NCI-H1417 (cell line): ENCODE results near the gene SPPL2C.

ENCODE experiments used
- DNase-seq, 3 experiments: peaks; one replicate each; lab custom pipeline; 2025; lab: John Stamatoyannopoulos, UW

The SPPL2C gene

GRCh38 chr17:45828582-45829133 is 16.0 kb upstream of the SPPL2C start:
- no peak for DNase-seq

- DNase-seq, result peak in 1 of 3 experiments; percentile 27
Observed at GRCh38 chr17:45833920-45834319, 10.8 kb upstream of the SPPL2C start.

- DNase-seq, result no peak
Observed at GRCh38 chr17:45834471-45835396, 9.9 kb upstream of the SPPL2C start.

- DNase-seq, result no peak
Observed at GRCh38 chr17:45835481-45835880, 9.2 kb upstream of the SPPL2C start.

GRCh38 chr17:45836047-45837044 is 8.3 kb upstream of the SPPL2C start:
- no peak for DNase-seq

GRCh38 chr17:45837187-45837586 is 7.5 kb upstream of the SPPL2C start:
- no peak for DNase-seq

- DNase-seq, result no peak
Observed at GRCh38 chr17:45837603-45838002, 7.1 kb upstream of the SPPL2C start.

- no peak for DNase-seq
Observed at GRCh38 chr17:45838751-45839295, 5.9 kb upstream of the SPPL2C start.

- no peak for DNase-seq
Observed at GRCh38 chr17:45839442-45839841, 5.2 kb upstream of the SPPL2C start.

- peak in 1 of 3 experiments; percentile 31 for DNase-seq
Observed at GRCh38 chr17:45841186-45841585, 3.5 kb upstream of the SPPL2C start.

- peak; percentile 34 to 83 (median 49) for DNase-seq
Observed at GRCh38 chr17:45841883-45842525, 2.7 kb upstream of the SPPL2C start.

- DNase-seq, result no peak
Observed at GRCh38 chr17:45843722-45844121, 959 bp upstream of the SPPL2C start.

- no peak for DNase-seq
Observed at GRCh38 chr17:45845376-45846185, 900 bp downstream of the SPPL2C start.

GRCh38 chr17:45846223-45846622 is 1.5 kb downstream of the SPPL2C start:
- no peak for DNase-seq

- no peak for DNase-seq
Observed at GRCh38 chr17:45846646-45847045, 2.0 kb downstream of the SPPL2C start.

- no peak for DNase-seq
Observed at GRCh38 chr17:45847101-45847500, 2.4 kb downstream of the SPPL2C start.

- DNase-seq, result no peak
Observed at GRCh38 chr17:45847747-45848146, 3.1 kb downstream of the SPPL2C start.

- DNase-seq, result no peak
Observed at GRCh38 chr17:45848405-45848804, 3.7 kb downstream of the SPPL2C start.

- no peak for DNase-seq
Observed at GRCh38 chr17:45848868-45849535, 4.3 kb downstream of the SPPL2C start.

GRCh38 chr17:45849536-45849990 is 4.9 kb downstream of the SPPL2C start:
- DNase-seq, result no peak
